SK-N-SH (cell line): ENCODE measurements around the gene PPP2R1A. TPM values are rescaled to one million over a fixed set of nuclear protein-coding genes. Genes with fewer than 3 reads are reported as not detected.

Experiments
- CTCF ChIA-PET: fragments of 300-600, 350-600 bp; formaldehyde crosslinking; extraction: SDS; loops from one replicate; lab custom pipeline; 2021; lab: Yijun Ruan, JAX
- POLR2A ChIA-PET: fragments of 350-600 bp; sonication (Branson Sonifier 250); formaldehyde crosslinking; extraction: SDS; loops from one replicate; lab custom pipeline; 2020; ENCODE audit warnings: antibody characterized with exemption, inconsistent platforms; lab: Yijun Ruan, JAX
- DNase-seq: peaks from one replicate; pipeline ENCODE4 v3.0.0; 2012
- H2AFZ ChIP-seq: fragments of 200-600 bp; sonication (generic); 2 replicates; pipeline ENCODE4 v1.8.1; 2016; ENCODE audit warnings: antibody characterized with exemption, mild to moderate bottlenecking, low read depth
- H3F3A ChIP-seq: fragments of 200-600 bp; sonication (generic); replicated peaks from 2 replicates; pipeline ENCODE3; 2016; ENCODE audit warnings: antibody characterized with exemption, mild to moderate bottlenecking; ENCODE audit not compliant: insufficient read depth
- H3K27ac ChIP-seq, 2 experiments: fragments of 200-500 bp in 1 of 2; fragments of 200-600 bp in 1 of 2; sonication (Bioruptor generic) in 1 of 2; sonication (generic), shearing (Covaris generic) in 1 of 2; 2 replicates each; pipeline versions ENCODE4 v1.5.1 to v1.6.1; 2014 to 2016; ENCODE audit warnings: low read depth in 2 of 2, inconsistent platforms in 1 of 2, low read length in 1 of 2, mild to moderate bottlenecking in 1 of 2, mixed read lengths in 1 of 2
- H3K27me3 ChIP-seq: fragments of 200-600 bp; sonication (generic), shearing (Covaris generic); 2 replicates; pipeline ENCODE4 v1.6.1; 2016; ENCODE audit warnings: mixed run types; ENCODE audit not compliant: insufficient read depth
- H3K36me3 ChIP-seq, 2 experiments: fragments of 200-500 bp in 1 of 2; fragments of 200-600 bp in 1 of 2; sonication (Bioruptor generic) in 1 of 2; sonication (generic) in 1 of 2; replicated peaks in 1 of 2; 2 replicates each; pipeline versions ENCODE3 to v1.5.1; 2014 to 2016; ENCODE audit warnings: low read length in 1 of 2, mild to moderate bottlenecking in 1 of 2; ENCODE audit not compliant: insufficient read depth in 2 of 2, control insufficient read depth in 1 of 2
- H3K4me1 ChIP-seq, 2 experiments: fragments of 200-500 bp in 1 of 2; fragments of 200-600 bp in 1 of 2; sonication (Bioruptor generic) in 1 of 2; sonication (generic), shearing (Covaris generic) in 1 of 2; 2 replicates each; pipeline versions ENCODE4 v1.5.1 to v1.6.1; 2014 to 2016; ENCODE audit warnings: low read depth in 1 of 2, low read length in 1 of 2, mixed run types in 1 of 2; ENCODE audit not compliant: insufficient read depth in 2 of 2, control insufficient read depth in 1 of 2
- H3K4me2 ChIP-seq: fragments of 200-600 bp; sonication (generic), shearing (Covaris generic); 2 replicates; pipeline ENCODE4 v1.6.1; 2017; ENCODE audit warnings: mixed run types
- H3K4me3 ChIP-seq, 2 experiments: fragments of 200-500 bp in 1 of 2; fragments of 200-600 bp in 1 of 2; sonication (Bioruptor generic) in 1 of 2; sonication (generic), shearing (Covaris generic) in 1 of 2; 2 replicates each; pipeline versions ENCODE4 v1.5.1 to v1.8.1; 2014 to 2016; ENCODE audit warnings: low read depth in 2 of 2, inconsistent platforms in 1 of 2, low read length in 1 of 2, mild to moderate bottlenecking in 1 of 2, mixed read lengths in 1 of 2, moderate library complexity in 1 of 2
- H3K79me2 ChIP-seq: fragments of 200-600 bp; sonication (generic); 2 replicates; pipeline ENCODE4 v1.8.1; 2017; ENCODE audit warnings: mild to moderate bottlenecking; ENCODE audit not compliant: insufficient read depth
- H3K9ac ChIP-seq: fragments of 200-600 bp; sonication (generic); 2 replicates; pipeline ENCODE4 v1.6.1; 2017; ENCODE audit warnings: mixed run types
- H3K9me2 ChIP-seq: fragments of 200-600 bp; sonication (generic); 2 replicates; pipeline ENCODE4 v1.6.1; 2017; ENCODE audit warnings: mixed run types
- H3K9me3 ChIP-seq: fragments of 200-600 bp; sonication (generic); 2 replicates; pipeline ENCODE4 v1.6.1; 2017; ENCODE audit warnings: mixed run types, mild to moderate bottlenecking, moderate library complexity
- H4K20me1 ChIP-seq: fragments of 200-600 bp; sonication (generic); 2 replicates; pipeline ENCODE4 v1.6.1; 2017; ENCODE audit warnings: mild to moderate bottlenecking, mixed run types; ENCODE audit not compliant: insufficient read depth
- ELF1 ChIP-seq: IDR thresholded peaks from 2 replicates; pipeline ENCODE4 v1.4.0; 2012
- EZH2phosphoT487 ChIP-seq: fragments of 200-600 bp; sonication (generic); IDR thresholded peaks from 2 replicates; pipeline ENCODE4 v1.6.1; 2017; ENCODE audit warnings: low read depth, mixed run types, mild to moderate bottlenecking, antibody characterized with exemption, moderate library complexity, borderline replicate concordance
- FOXJ3 ChIP-seq: sonication (generic); formaldehyde crosslinking; IDR thresholded peaks from 2 replicates; pipeline ENCODE4 v1.5.1; 2020; ENCODE audit warnings: mild to moderate bottlenecking, missing genetic modification reagents
- FOXM1 ChIP-seq: IDR thresholded peaks from 2 replicates; pipeline ENCODE4 v1.4.0; 2012; ENCODE audit warnings: low read depth, mild to moderate bottlenecking
- GABPA ChIP-seq: IDR thresholded peaks from 2 replicates; pipeline ENCODE4 v1.4.0; 2012; ENCODE audit warnings: low read depth, mild to moderate bottlenecking
- GATA2 ChIP-seq: sonication (generic); formaldehyde crosslinking; IDR thresholded peaks from 2 replicates; pipeline ENCODE4 v1.5.0; 2020; ENCODE audit warnings: mild to moderate bottlenecking, missing genetic modification reagents
- JUND ChIP-seq: IDR thresholded peaks from 2 replicates; pipeline ENCODE4 v1.4.0; 2012
- MEF2A ChIP-seq: IDR thresholded peaks from 2 replicates; pipeline ENCODE4 v1.4.0; 2012; ENCODE audit warnings: low read depth, borderline replicate concordance
- NRF1 ChIP-seq: IDR thresholded peaks from 2 replicates; pipeline ENCODE4 v1.6.1; 2012; ENCODE audit warnings: low read depth, mild to moderate bottlenecking, low read length
- POLR2AphosphoS5 ChIP-seq: IDR thresholded peaks from 2 replicates; pipeline ENCODE4 v1.6.1; 2012; ENCODE audit warnings: low read depth, low read length
- RAD21 ChIP-seq: IDR thresholded peaks from 2 replicates; pipeline ENCODE4 v1.6.1; 2012; ENCODE audit warnings: mild to moderate bottlenecking, low read length
- RCOR1 ChIP-seq: fragments of 150-350 bp; IDR thresholded peaks from 2 replicates; pipeline ENCODE4 v1.6.1; 2017; ENCODE audit warnings: antibody characterized with exemption, low read length
- RFX5 ChIP-seq: IDR thresholded peaks from 2 replicates; pipeline ENCODE4 v1.6.1; 2012; ENCODE audit warnings: mild to moderate bottlenecking, improper control_type of control experiment, low read length
- SIN3A ChIP-seq: IDR thresholded peaks from 2 replicates; pipeline ENCODE4 v1.6.1; 2012; ENCODE audit warnings: low read depth, mild to moderate bottlenecking, low read length, moderate library complexity, borderline replicate concordance
- TEAD4 ChIP-seq: IDR thresholded peaks from 2 replicates; pipeline ENCODE4 v1.4.0; 2012; ENCODE audit warnings: mild to moderate bottlenecking, borderline replicate concordance; ENCODE audit not compliant: insufficient read depth
- WGBS: methylation state at CpG from one replicate; pipeline ENCODE4 v1.1.6; 2017; ENCODE audit warnings: low lambda C conversion rate; 5-methylcytosine and 5-hydroxymethylcytosine counted together
- polyA plus RNA-seq, 3 experiments: library from polyadenylated mRNA; depleted of rRNA; stranded (reverse); fragments of >200 nt; gene quantifications; 2 replicates each; pipeline ENCODE4 v1.2.3, GENCODE V29; 2012
- TF ChIP-seq, protein P1 (sequence below): fragments of 200-600 bp; sonication (generic); IDR thresholded peaks from 2 replicates; pipeline ENCODE4 v1.6.1; 2017; ENCODE audit warnings: antibody characterized with exemption, mild to moderate bottlenecking, moderate library complexity
- TF ChIP-seq, protein P2 (sequence below): IDR thresholded peaks from 2 replicates; pipeline ENCODE4 v1.4.0; 2012; ENCODE audit warnings: low read depth, borderline replicate concordance
- TF ChIP-seq, protein P3 (sequence below): IDR thresholded peaks from 2 replicates; pipeline ENCODE4 v1.6.1; 2012; ENCODE audit warnings: mild to moderate bottlenecking, low read depth, low read length, moderate library complexity
- TF ChIP-seq, protein P4 (sequence below): fragments of 150-350 bp; IDR thresholded peaks from 2 replicates; pipeline ENCODE4 v1.6.1; 2016; ENCODE audit warnings: mild to moderate bottlenecking, low read depth, low read length

The PPP2R1A gene
- polyA plus RNA-seq, 1 of the 3 experiments (the other 2 are of a cell fraction), result 163 TPM

DNA sequence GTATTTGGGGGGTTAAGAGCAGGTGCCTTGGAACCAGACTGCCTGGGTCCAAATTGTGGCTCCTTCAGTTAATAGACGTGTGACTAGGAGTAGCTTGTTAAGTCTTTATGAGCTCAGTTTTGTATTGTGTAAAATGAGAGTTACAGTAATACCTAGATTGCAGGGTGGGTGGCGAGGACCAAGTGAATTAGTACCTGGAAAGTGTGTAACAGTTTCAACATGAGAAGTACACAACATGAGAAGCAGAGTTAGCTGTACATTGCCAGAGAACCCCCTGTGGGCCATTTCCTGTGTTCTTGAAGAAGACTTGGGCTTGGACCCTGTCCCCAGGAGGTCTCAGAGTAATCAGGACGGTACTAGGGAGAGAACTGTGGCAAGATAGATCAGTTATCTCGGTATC is 36.8 kb downstream of the PPP2R1A start:
- Histone ChIP-seq H3F3A (peaks cover 15% of the 10 kb centered on the region), H3K36me3 (peaks cover 58 to 60% of the 10 kb centered on the region in 2 experiments), H3K27me3 (no peaks in the 10 kb centered on the region), H2AFZ (no peak overlapping the region)
- CTCF ChIA-PET, result interaction anchor here (1.5 kb wide), 1 partner anchor 11 kb away, joined by 4 read pairs; no protein-coding TSS in a partner anchor
- POLR2A ChIA-PET, result no interaction called here
- no peak for DNase-seq
- TF ChIP-seq NRF1 (no peak), FOXM1 (no peak), ELF1 (no peak), TEAD4 (no peak), SIN3A (no peak), EZH2phosphoT487 (no peak), RCOR1 (no peak), RAD21 (no peak), JUND (no peak), POLR2AphosphoS5 (no peak), GABPA (no peak), RFX5 (no peak), FOXJ3 (CRISPR knock-in tag) (no peak), GATA2 (CRISPR knock-in tag) (no peak), MEF2A (no peak)
- TF ChIP-seq, protein P1, sequence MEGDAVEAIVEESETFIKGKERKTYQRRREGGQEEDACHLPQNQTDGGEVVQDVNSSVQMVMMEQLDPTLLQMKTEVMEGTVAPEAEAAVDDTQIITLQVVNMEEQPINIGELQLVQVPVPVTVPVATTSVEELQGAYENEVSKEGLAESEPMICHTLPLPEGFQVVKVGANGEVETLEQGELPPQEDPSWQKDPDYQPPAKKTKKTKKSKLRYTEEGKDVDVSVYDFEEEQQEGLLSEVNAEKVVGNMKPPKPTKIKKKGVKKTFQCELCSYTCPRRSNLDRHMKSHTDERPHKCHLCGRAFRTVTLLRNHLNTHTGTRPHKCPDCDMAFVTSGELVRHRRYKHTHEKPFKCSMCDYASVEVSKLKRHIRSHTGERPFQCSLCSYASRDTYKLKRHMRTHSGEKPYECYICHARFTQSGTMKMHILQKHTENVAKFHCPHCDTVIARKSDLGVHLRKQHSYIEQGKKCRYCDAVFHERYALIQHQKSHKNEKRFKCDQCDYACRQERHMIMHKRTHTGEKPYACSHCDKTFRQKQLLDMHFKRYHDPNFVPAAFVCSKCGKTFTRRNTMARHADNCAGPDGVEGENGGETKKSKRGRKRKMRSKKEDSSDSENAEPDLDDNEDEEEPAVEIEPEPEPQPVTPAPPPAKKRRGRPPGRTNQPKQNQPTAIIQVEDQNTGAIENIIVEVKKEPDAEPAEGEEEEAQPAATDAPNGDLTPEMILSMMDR, result no peak
- TF ChIP-seq, protein P2, sequence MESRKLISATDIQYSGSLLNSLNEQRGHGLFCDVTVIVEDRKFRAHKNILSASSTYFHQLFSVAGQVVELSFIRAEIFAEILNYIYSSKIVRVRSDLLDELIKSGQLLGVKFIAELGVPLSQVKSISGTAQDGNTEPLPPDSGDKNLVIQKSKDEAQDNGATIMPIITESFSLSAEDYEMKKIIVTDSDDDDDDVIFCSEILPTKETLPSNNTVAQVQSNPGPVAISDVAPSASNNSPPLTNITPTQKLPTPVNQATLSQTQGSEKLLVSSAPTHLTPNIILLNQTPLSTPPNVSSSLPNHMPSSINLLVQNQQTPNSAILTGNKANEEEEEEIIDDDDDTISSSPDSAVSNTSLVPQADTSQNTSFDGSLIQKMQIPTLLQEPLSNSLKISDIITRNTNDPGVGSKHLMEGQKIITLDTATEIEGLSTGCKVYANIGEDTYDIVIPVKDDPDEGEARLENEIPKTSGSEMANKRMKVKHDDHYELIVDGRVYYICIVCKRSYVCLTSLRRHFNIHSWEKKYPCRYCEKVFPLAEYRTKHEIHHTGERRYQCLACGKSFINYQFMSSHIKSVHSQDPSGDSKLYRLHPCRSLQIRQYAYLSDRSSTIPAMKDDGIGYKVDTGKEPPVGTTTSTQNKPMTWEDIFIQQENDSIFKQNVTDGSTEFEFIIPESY, result no peak
- TF ChIP-seq, protein P3, sequence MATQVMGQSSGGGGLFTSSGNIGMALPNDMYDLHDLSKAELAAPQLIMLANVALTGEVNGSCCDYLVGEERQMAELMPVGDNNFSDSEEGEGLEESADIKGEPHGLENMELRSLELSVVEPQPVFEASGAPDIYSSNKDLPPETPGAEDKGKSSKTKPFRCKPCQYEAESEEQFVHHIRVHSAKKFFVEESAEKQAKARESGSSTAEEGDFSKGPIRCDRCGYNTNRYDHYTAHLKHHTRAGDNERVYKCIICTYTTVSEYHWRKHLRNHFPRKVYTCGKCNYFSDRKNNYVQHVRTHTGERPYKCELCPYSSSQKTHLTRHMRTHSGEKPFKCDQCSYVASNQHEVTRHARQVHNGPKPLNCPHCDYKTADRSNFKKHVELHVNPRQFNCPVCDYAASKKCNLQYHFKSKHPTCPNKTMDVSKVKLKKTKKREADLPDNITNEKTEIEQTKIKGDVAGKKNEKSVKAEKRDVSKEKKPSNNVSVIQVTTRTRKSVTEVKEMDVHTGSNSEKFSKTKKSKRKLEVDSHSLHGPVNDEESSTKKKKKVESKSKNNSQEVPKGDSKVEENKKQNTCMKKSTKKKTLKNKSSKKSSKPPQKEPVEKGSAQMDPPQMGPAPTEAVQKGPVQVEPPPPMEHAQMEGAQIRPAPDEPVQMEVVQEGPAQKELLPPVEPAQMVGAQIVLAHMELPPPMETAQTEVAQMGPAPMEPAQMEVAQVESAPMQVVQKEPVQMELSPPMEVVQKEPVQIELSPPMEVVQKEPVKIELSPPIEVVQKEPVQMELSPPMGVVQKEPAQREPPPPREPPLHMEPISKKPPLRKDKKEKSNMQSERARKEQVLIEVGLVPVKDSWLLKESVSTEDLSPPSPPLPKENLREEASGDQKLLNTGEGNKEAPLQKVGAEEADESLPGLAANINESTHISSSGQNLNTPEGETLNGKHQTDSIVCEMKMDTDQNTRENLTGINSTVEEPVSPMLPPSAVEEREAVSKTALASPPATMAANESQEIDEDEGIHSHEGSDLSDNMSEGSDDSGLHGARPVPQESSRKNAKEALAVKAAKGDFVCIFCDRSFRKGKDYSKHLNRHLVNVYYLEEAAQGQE, result no peak
- TF ChIP-seq, protein P4, sequence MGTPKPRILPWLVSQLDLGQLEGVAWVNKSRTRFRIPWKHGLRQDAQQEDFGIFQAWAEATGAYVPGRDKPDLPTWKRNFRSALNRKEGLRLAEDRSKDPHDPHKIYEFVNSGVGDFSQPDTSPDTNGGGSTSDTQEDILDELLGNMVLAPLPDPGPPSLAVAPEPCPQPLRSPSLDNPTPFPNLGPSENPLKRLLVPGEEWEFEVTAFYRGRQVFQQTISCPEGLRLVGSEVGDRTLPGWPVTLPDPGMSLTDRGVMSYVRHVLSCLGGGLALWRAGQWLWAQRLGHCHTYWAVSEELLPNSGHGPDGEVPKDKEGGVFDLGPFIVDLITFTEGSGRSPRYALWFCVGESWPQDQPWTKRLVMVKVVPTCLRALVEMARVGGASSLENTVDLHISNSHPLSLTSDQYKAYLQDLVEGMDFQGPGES, result no peak
- TF ChIP-seq, all 33 proteins: peak for 0
- Histone ChIP-seq H3K9me3 (no peaks in the 10 kb centered on the region), H3K9me2 (no peaks in the 10 kb centered on the region), H3K9ac (no peak overlapping the region), H3K4me1 (no peaks in the 10 kb centered on the region; a peak in 1 of 4 replicates), H3K4me2 (no peak overlapping the region), H3K79me2 (no peaks in the 10 kb centered on the region), H3K27ac (no peak overlapping the region), H4K20me1 (no peaks in the 10 kb centered on the region), H3K4me3 (no peak overlapping the region)
- WGBS, result 97% methylated on average over 4 of the region's 4 CpGs
